Activated CD8-positive, alpha-beta memory T cell treated with anti-CD3 and anti-CD28 coated beads, Interleukin-2, amount 50 U/mL, for 24 hours (primary cell): Measurements from ENCODE around the gene NDUFA8.

ENCODE experiments used
- DNase-seq: peaks from one replicate; pipeline ENCODE4 v3.0.0-alpha.2; 2020; ENCODE audit errors: extremely low read depth

The NDUFA8 gene

GRCh38 chr9:122135529-122135859 lies 24.1 kb downstream of the NDUFA8 start:
- DNase-seq, result no peak

GRCh38 chr9:122134822-122135528 lies 24.6 kb downstream of the NDUFA8 start:
- DNase-seq, result no peak

GRCh38 chr9:122133984-122134535 lies 25.5 kb downstream of the NDUFA8 start:
- DNase-seq, result no peak

- DNase-seq, result no peak
Measured at GRCh38 chr9:122133263-122133983, 26.2 kb downstream of the NDUFA8 start.

- DNase-seq, result no peak
Measured at GRCh38 chr9:122132539-122132938, 27.0 kb downstream of the NDUFA8 start.

GRCh38 chr9:122131401-122132001 lies 28.1 kb downstream of the NDUFA8 start:
- no peak for DNase-seq

- DNase-seq, result no peak
Measured at GRCh38 chr9:122130837-122131236, 28.7 kb downstream of the NDUFA8 start.

- DNase-seq, result no peak
Measured at GRCh38 chr9:122129969-122130368, 29.6 kb downstream of the NDUFA8 start.

- DNase-seq, result no peak
Measured at GRCh38 chr9:122128969-122129343, 30.6 kb downstream of the NDUFA8 start.

GRCh38 chr9:122128007-122128968 lies 31.3 kb downstream of the NDUFA8 start:
- no peak for DNase-seq

GRCh38 chr9:122127396-122127798 lies 32.2 kb downstream of the NDUFA8 start:
- no peak for DNase-seq

- DNase-seq, result no peak
Measured at GRCh38 chr9:122126331-122127261, 33.0 kb downstream of the NDUFA8 start.

GRCh38 chr9:122125509-122126330 lies 33.9 kb downstream of the NDUFA8 start:
- DNase-seq, result no peak

- DNase-seq, result peak; percentile 45
Measured at GRCh38 chr9:122125158-122125508, 34.4 kb downstream of the NDUFA8 start.

GRCh38 chr9:122124528-122124927 lies 35.1 kb downstream of the NDUFA8 start:
- DNase-seq, result no peak

GRCh38 chr9:122124048-122124447 lies 35.5 kb downstream of the NDUFA8 start:
- no peak for DNase-seq

- peak; percentile 44 for DNase-seq
Measured at GRCh38 chr9:122122903-122123632, 36.5 kb downstream of the NDUFA8 start.

GRCh38 chr9:122122468-122122867 lies 37.1 kb downstream of the NDUFA8 start:
- no peak for DNase-seq

- DNase-seq, result no peak
Measured at GRCh38 chr9:122121931-122122330, 37.6 kb downstream of the NDUFA8 start.
